HG03565 (cell line): Measurements from ENCODE around the gene DACT1.
A peak's percentile ranks its signal among the peaks of the same experiment; 100 is the strongest.

ENCODE experiments used
- ATAC-seq: cut with Tn5 transposase; IDR thresholded peaks from one replicate; pipeline ENCODE4 v1.9.1; 2021; ENCODE audit warnings: mild to moderate bottlenecking, moderate library complexity; ENCODE audit not compliant: unreplicated experiment

DACT1 gene

GRCh38 chr14:58635091-58635830 lies 2.5 kb upstream of the DACT1 start:
- ATAC-seq = no peak

GRCh38 chr14:58636129-58636528 lies 1.6 kb upstream of the DACT1 start:
- ATAC-seq = no peak

- ATAC-seq = no peak
Measured at GRCh38 chr14:58637040-58637390, 747 bp upstream of the DACT1 start.

- peak; percentile 12 for ATAC-seq
Measured at GRCh38 chr14:58638231-58639197, 752 bp downstream of the DACT1 start.

GRCh38 chr14:58639198-58639565 lies 1.4 kb downstream of the DACT1 start:
- ATAC-seq = no peak

GRCh38 chr14:58639842-58640484 lies 2.2 kb downstream of the DACT1 start:
- no peak for ATAC-seq

- ATAC-seq = no peak
Measured at GRCh38 chr14:58640959-58641358, 3.2 kb downstream of the DACT1 start.

GRCh38 chr14:58641509-58641908 lies 3.7 kb downstream of the DACT1 start:
- ATAC-seq = no peak

- ATAC-seq = no peak
Measured at GRCh38 chr14:58643366-58643765, 5.6 kb downstream of the DACT1 start.

- no peak for ATAC-seq
Measured at GRCh38 chr14:58645641-58646040, 7.9 kb downstream of the DACT1 start.

GRCh38 chr14:58646479-58646878 lies 8.7 kb downstream of the DACT1 start:
- no peak for ATAC-seq

- ATAC-seq = no peak
Measured at GRCh38 chr14:58647777-58648176, 10.0 kb downstream of the DACT1 start.

- ATAC-seq = no peak
Measured at GRCh38 chr14:58650857-58651256, 13.1 kb downstream of the DACT1 start.

- ATAC-seq = no peak
Measured at GRCh38 chr14:58656671-58657411, 19.1 kb downstream of the DACT1 start.

- ATAC-seq = no peak
Measured at GRCh38 chr14:58659061-58659460, 21.3 kb downstream of the DACT1 start.

- ATAC-seq = no peak
Measured at GRCh38 chr14:58659846-58660245, 22.1 kb downstream of the DACT1 start.

- ATAC-seq = no peak
Measured at GRCh38 chr14:58660407-58660806, 22.6 kb downstream of the DACT1 start.

GRCh38 chr14:58662018-58662417 lies 24.3 kb downstream of the DACT1 start:
- ATAC-seq = no peak

GRCh38 chr14:58662759-58663158 lies 25.0 kb downstream of the DACT1 start:
- no peak for ATAC-seq

- ATAC-seq = no peak
Measured at GRCh38 chr14:58663494-58664111, 25.8 kb downstream of the DACT1 start.
